ENCODE results near the gene IFI27L1.

The IFI27L1 gene

DNA sequence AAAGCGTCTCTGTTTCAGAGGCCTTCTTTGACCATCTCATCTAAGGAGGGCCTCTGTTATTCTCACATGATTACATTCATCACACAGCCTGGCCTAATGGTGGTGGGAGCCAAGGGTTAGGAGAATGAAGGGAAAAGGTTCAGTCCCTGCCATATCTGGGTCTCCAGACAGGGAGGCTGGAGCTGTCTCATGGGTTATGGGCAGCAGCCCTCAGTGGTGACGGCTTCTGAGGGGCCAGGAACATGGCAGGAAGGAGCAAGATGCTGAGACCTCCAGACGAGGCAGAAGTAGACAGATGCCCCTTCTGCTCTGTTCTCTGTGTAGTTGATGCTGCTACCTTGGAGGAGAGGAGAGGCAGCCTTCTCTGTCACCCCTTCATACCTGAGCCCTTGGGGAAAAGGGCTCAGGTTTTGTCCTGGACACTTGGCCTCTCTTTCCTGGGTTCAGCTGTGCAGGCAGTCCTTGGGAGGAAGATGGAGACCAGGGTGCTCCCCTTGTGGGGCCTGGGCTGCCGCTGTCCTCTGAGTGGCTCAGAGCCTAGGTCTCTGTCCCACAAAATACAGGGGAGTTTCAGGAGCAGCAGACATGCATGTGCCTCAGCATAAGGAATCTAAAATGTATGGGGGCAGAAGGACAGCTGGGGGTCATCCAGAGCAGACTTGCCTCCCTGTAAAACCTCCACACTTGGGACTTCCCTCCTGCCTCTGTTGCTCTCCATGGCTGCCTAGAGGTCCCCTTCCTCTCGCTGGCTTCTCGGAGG is 44.7 kb downstream of the IFI27L1 start:
- TF ChIP-seq, protein P1, sequence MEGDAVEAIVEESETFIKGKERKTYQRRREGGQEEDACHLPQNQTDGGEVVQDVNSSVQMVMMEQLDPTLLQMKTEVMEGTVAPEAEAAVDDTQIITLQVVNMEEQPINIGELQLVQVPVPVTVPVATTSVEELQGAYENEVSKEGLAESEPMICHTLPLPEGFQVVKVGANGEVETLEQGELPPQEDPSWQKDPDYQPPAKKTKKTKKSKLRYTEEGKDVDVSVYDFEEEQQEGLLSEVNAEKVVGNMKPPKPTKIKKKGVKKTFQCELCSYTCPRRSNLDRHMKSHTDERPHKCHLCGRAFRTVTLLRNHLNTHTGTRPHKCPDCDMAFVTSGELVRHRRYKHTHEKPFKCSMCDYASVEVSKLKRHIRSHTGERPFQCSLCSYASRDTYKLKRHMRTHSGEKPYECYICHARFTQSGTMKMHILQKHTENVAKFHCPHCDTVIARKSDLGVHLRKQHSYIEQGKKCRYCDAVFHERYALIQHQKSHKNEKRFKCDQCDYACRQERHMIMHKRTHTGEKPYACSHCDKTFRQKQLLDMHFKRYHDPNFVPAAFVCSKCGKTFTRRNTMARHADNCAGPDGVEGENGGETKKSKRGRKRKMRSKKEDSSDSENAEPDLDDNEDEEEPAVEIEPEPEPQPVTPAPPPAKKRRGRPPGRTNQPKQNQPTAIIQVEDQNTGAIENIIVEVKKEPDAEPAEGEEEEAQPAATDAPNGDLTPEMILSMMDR (conservative IDR thresholded peaks at IDR 0.05; ENCODE audit: low read length) = no peak
- DNase-seq (ENCODE audit: low read depth) = no peak
- H3K4me3 ChIP-seq (ENCODE audit: low read length) = no peak overlapping the region

DNA sequence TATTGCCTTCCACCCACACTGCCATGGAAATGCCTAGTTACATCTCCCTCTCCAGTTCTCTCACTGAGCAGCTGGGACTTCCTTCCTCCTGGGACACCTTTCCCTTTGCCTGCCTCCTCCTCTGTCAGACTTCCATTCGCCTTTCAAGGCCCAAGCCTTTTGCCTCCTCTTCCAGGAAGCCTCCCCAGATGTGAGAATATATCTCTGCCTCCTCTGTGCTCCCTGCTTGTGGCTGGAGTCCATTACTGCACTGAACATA is 45.2 kb downstream of the IFI27L1 start:
- DNase-seq (ENCODE audit: low read depth) = no peak
- H3K4me3 ChIP-seq (ENCODE audit: low read length) = no peak overlapping the region
- TF ChIP-seq, protein P1 (conservative IDR thresholded peaks at IDR 0.05; ENCODE audit: low read length) = no peak

DNA sequence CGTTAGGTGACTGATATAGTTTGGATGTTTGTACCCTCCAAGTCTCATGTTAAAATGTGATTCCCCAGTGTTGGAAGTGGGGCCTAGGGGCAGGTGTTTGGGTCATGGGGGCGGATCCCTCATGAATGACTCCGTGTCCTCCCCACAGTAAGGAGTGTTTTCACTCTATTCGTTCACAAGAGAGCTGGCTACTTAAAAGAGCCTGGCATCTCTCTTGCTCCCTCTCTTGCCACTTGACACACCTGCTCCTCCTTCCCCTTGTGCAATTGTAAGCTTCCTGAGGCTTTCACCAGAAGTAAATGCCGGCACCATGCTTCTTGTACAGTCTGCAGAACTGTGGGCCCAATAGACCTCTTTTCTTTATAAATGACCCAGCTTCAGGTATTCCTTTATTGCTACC is 45.7 kb downstream of the IFI27L1 start:
- TF ChIP-seq, protein P1 (conservative IDR thresholded peaks at IDR 0.05; ENCODE audit: low read length) = no peak
- no peak for DNase-seq (ENCODE audit: low read depth)

DNA sequence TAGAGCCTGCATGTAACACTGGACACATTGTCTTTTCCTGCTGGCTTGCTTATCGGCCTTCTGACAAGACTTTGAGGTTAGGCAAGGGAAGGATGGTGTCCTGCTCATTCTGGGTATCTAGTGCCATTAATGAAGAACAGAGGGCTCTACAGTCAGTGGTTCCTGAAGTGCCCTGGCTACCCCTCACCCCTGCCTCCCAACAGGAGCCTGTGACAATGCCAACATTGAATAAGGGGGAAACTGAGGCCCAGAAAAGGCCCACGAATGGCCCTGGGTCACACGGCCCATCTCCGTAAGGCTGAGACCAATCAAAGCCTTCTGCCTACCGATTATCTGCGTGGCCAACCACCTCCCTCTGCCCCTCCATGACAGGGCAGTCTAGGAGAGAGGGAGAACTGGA is 46.2 kb downstream of the IFI27L1 start:
- no peak for DNase-seq (ENCODE audit: low read depth)
- no peak overlapping the region for H3K4me3 ChIP-seq (ENCODE audit: low read length)
- TF ChIP-seq, protein P1 (conservative IDR thresholded peaks at IDR 0.05; ENCODE audit: low read length) = no peak

More for the DNA sequence above, 45.7 kb downstream of the IFI27L1 start:
- no peak overlapping the region for H3K4me3 ChIP-seq (ENCODE audit: low read length)

DNA sequence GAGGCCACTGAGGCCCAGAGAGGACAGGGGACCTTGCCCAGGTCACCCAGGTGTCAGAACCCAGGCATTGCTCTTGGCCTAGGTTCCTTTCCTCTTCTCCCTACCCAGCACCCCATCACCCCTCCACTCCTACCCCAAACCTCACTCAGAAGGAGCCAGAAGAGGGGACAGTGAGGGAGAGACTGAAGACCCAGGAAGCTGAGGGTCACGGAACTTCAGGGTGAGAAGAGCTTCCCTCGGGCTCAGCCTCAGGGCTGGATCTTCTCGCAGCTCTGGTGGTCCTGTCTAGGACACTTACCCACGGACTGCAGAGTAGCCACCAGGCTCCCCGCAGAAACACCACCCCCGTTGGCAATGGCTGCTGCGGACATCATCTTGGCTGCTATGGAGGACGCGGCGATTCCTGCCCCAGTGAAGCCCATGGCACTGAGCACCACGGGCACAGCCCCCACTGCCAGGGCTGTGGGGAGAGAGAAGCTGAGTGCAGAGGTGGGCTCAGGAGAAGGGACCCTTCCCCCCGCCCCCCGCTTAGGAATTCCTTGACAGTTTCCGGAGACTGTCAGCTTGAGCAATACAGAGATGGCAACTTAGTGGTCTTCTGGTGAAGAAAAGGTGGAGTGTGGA is 47.2 kb downstream of the IFI27L1 start:
- no peak for DNase-seq (ENCODE audit: low read depth)
- H3K4me3 ChIP-seq (ENCODE audit: low read length) = peak overlapping the region; percentile 78
- TF ChIP-seq, protein P1 (conservative IDR thresholded peaks at IDR 0.05; ENCODE audit: low read length) = no peak

DNA sequence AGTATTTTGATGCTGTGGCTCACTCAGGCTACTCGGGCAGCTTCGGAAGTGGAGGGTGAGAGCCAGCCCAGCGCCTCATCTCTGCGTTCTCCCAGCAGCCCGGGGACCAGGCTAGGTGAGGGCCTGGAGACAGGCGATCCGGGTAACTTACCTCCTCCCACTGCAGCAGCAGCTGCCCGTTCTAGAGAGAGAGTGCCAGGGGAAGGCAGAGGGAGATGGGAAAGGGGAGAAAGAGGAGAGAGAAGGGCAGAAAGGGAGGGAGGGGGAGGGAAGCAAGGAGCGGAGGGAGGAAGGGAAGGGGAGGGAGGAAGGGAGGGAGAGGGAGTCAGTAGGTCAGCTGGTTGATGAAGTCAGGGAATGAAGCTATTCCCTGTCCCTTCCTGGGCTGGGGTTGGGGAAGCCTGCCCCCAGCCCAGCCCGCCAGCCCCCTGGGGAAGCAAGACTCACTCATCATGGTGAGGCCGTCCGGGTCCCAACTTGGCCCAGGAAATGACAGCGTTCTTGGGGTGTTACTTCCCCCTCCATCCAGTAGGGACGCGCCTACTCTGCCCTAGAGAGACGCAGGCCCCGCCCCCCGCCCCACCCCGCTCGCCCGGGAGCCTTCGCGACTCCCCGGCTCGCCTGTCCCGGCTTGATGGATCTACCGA is 48.1 kb downstream of the IFI27L1 start, which contains the start of gene IFI27L2:
Gene IFI27L2 (minus strand): TSS at position 494 of the 647 bp plus-strand sequence. CDS start 40 bp downstream, at position 454.
- H3K4me3 ChIP-seq (ENCODE audit: low read length) = peak within 1 kb of the TSS; percentile 78
- DNase-seq (ENCODE audit: low read depth) = peak; percentile 81
- TF ChIP-seq, protein P1 (conservative IDR thresholded peaks at IDR 0.05; ENCODE audit: low read length) = peak; percentile 40
